C4-2B (cell line): ENCODE data around the gene NPTX2.

Source experiments
- H3K27ac ChIP-seq: fragments of 450-650 bp; 2 replicates; pipeline ENCODE4 v1.5.1; 2017
- CTCF ChIP-seq: fragments of 450-650 bp; conservative IDR thresholded peaks from 2 replicates; pipeline ENCODE4 v1.5.1; 2017; ENCODE audit warnings: mild to moderate bottlenecking
- ZFX ChIP-seq: fragments of 450-650 bp; IDR thresholded peaks from 2 replicates; pipeline ENCODE4 v1.6.1; 2017

Gene NPTX2

DNA sequence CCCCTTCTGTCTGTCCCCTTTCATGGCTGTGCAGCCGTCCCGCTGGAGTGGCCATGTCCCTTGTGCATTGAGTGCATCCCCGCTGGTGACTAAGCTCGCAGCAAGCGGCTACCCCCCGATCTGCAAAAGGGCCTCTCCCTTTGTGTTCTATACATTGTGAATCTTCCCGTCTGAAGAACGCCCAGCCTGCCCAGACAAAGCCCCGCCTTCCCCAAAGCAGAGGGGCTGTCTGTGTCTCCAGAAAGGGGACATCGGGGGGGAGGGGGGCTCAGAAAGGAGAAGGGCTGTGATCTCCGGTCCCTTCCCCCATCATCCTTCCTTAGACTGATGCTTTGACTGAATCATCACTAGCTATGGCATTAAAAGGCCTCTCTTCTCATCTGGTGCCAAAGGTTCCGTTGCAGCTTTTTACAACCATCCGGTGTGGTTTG is 11.9 kb downstream of the NPTX2 start:
- TF ChIP-seq CTCF, result no peak
- TF ChIP-seq ZFX, result no peak
- H3K27ac ChIP-seq, result no peak overlapping the region

DNA sequence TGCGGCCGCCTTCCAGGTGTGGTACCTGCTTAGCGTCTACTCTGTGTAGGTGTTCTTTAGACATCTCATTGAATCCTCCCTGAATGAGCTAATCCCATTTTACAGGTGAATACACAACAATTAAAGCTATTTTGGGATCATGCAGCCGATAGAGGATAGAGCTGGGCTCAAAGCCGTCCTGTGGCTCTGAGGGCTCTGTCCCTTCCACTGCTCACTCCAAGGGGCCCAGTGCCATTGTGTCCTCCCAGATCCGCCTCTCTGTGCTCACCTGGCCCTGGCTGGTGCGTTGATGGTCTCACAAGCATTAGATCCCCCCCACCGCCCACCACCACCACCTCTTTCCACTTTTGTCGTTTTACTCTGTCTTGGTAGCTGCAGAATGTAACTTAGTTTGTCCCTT is 13.1 kb downstream of the NPTX2 start:
- H3K27ac ChIP-seq, result no peak overlapping the region
- TF ChIP-seq CTCF (no peak), ZFX (no peak)

GRCh38 chr7:98630770-98631169 is 13.7 kb downstream of the NPTX2 start:
- TF ChIP-seq ZFX (no peak), CTCF (no peak)
- H3K27ac ChIP-seq, result no peak overlapping the region

DNA sequence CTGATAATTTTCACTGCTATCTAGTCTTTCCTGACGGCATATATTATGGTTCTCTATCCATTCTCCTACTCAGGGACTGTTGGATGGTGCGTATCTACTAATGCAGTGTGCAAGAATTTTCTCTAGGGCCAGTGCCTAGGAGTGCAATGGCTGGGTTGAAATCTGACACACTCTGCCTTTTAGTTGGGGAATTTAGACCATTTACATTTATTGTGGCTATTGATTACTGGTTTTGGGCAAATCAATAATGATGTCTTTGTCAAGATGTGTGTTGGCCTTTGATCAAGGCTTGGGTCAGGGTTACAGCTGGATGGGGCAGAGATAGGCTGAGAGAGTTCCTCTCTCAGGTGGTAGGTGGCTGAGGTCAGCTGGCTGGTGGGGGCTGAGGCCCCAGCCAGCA is 21.8 kb downstream of the NPTX2 start:
- TF ChIP-seq CTCF (no peak), ZFX (no peak)
- H3K27ac ChIP-seq, result no peak overlapping the region

DNA sequence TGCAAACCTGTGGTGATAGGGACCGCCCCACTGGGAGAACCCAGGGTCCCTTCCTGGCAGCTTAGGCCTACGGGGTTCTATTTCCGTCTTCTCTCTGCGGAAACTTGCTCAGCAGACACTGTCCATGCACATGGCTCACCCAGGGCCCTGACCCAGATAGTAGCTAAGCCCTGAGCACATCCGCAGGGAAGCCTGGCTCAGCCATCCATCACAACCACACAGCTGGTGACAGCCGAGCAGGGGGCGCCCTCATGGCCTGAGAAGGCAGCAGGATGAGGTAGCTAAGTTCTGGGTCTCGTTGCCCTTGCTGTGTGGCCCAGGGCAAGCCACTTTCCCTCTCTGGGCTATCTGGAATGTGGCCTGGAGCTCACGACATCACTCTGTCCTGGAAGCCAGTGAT is 23.3 kb downstream of the NPTX2 start:
- TF ChIP-seq ZFX, result no peak
- TF ChIP-seq CTCF, result no peak
- no peak overlapping the region for H3K27ac ChIP-seq

- TF ChIP-seq CTCF (no peak), ZFX (no peak)
- H3K27ac ChIP-seq, result no peak overlapping the region
These were observed 24.8 kb downstream of the NPTX2 start for GRCh38 chr7:98641646-98642500.

DNA sequence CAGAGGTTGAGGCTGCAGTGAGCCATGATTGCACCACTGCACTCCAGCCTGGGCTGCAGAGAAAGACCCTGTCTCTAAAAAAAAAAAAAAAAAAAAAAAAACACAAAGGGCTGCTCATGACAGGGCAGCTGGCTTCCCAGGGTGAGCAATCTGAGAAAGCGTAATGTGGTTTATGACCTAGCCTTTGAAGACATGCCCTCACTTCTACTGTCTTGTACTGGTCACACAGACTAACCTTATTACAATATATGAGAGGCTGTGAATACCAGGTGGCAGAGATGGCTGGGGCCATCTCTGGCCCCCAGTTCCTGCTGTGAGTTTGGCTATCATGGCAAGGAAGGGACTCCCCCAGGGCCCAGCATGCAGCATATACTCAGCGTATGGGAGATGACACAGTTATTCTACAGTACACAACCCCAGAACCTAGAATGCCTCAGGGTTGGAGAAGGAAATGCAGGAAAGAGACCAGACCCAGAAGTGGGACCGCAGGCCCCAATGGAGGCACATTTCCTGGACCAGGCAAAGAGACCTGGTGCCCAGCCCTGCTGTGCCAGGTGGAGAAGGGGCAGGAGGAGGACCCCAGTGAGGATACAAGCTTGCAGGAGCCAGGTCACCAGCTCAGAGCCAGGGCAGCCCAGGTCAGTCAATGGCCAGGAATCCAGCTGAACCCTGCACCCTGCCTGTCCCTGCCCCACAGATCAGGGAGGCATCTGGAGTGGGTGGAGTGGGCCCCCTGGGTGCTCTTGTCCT is 26.3 kb downstream of the NPTX2 start:
- TF ChIP-seq ZFX (no peak), CTCF (no peak)

More for the DNA sequence above, 26.3 kb downstream of the NPTX2 start:
- H3K27ac ChIP-seq, result no peak overlapping the region
